HG02588 (cell line): ENCODE data around the gene CYBA.
A peak's percentile ranks its signal among the peaks of the same experiment; 100 is the strongest.

Experiments
- ATAC-seq: cut with Tn5 transposase; IDR thresholded peaks from one replicate; pipeline ENCODE4 v1.9.1; 2021; ENCODE audit warnings: mild to moderate bottlenecking, moderate library complexity; ENCODE audit not compliant: unreplicated experiment

Gene CYBA

DNA sequence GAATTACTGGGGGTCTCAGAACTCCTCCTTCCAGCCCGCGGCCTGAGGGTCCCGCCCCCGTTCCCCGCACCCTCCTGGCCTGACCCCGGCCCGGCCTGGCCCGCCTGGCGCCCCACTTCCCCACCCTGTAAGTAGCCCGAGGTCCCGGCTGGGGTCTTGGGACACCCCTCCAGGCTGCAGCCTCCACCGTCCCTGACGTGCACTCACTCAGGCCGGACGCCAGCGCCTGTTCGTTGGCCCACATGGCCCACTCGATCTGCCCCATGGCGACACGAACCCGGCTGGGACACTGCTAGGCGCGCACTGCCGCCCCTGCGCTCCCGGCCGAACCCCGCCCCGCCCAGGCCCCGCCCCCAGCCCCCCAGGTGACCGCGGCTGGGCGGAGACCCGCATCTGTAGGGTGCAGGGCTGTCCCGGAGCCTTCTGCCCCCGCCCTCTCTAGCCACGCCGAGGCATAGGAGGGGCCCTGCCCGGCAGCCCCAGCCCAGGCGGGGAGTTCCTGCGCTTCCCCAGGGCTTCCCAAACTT is at the start of gene CYBA:
Gene CYBA (minus strand): TSS at position 305 of the 527 bp plus-strand sequence. CDS start 40 bp downstream, at position 265.
- peak; percentile 66 for ATAC-seq

DNA sequence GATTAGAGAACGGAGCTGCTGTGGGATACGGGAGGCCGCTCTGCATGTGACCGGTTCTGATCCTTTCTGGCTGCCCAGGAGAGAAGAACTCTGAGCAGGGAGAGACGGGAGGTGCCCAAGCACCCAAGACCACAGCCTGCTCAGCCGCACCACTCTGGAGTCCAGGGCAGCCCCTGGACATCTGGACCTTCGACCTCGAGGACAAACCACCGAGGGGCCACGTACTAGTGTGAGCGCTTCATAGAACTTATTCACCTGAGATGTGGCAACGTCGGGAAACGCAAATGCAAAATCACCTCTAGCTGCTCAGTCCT is 49.4 kb upstream of the CYBA start:
- ATAC-seq = no peak

DNA sequence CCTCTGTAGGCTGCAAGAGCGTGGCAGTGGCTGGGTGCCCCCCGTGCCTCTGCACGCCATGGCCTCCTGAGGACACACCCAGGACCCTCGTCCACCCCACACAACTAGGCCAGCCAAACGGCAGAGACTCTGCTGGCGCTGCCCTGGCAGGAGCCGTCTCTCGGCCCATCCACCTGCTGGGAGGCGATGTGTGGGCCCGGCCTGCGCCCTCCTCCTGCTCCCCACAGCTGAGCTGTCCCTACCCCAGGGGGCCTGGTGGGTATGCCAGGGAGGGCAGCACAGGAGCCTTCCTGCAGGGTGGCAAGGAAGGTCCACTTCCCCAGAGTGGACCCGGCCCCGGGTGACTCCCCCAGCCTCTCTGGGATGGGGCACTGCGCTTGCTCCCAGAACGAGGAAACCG is 48.3 kb upstream of the CYBA start:
- ATAC-seq = no peak

DNA sequence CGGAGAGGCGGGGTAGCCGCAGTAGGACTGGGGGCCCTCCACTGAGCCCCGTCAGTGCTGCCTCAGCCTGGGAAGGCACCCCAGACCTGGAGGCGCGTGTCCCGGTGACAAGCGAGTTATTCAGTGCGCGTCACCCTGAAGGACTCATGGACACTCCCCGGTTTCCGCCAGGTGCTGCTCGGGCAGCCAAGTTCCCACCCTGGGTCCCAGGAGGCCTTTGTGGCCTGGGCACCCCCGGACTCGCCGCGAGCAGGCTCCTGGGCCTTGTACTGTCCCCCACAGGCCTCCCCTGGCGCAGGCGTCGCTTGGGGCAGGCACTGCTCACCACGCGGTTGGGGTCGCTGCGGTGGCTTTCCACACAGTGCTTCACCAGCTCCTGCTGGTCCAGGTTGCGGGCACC is 47.8 kb upstream of the CYBA start:
- no peak for ATAC-seq

DNA sequence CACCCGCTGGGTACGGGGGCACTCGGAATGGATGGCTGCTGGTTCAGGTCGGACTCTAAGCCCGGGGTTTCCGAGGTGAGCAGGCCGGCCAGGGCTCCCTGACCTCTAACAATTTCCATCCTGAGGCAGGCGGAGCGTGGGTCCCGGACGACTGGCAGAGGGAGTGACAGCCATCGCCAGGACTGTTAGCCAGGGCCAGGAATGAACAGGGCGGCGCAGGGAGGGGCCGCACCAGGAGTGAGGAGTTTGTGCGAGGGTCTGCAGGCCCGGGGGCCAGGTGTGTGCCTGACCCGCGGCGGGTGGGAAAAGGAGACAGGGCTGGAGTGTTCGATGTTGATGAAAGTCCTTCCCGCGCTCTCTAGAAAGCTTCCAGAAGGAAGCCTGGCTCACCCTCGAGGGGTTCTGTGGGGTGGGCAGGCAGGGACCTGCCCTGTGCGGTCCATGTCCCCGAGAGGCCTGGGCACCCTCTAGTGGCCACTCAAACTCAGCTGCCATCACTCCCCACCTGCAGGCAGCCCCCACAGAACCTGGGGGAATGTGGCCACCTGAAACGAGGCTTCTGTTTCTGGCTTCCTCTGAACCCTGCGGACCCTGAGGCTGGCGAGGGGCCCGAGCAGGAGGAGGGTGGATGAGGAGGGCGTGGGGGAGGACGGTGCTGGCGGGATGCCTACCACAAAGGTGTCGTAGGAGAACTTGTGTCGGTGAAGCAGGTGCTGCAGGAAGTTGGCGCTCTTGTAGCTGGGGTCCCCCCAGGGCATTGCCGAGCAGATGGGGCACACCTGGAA is 47.2 kb upstream of the CYBA start:
- ATAC-seq = no peak

DNA sequence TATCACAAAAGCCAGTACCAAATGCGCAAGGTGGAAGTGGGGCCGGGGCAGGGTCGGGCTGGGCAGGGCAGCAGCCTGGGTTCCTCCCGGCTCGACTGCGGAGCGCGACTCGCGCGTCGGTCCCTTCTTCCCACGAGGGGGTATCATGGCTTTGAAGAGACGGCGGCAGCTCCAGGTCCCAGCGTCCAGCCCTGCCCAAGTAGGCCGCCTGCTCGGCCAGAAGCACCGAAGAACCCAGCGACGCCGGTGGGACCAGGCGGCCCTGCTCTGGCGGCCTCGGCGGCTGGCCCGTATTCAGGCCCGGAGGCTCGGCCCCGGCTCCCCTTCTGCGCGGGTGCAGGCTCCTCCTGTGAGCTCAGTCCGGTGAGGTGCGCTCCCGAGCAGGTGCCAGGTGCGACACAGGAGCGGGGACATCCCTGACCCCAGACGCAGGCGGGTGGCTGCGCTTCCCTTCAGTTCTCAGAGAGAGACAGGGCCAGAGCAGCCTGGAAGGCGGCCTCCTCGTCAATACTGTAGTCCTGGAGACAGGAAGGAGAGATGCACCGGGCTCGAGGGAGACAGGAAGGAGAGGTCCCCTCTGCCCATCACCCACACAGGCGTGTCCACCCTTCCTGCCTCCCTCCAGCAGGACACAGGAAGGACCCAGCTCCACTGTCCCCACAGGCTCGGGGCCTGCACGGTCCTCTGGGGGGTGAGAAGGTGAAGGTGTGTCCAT is 46.4 kb upstream of the CYBA start:
- no peak for ATAC-seq

DNA sequence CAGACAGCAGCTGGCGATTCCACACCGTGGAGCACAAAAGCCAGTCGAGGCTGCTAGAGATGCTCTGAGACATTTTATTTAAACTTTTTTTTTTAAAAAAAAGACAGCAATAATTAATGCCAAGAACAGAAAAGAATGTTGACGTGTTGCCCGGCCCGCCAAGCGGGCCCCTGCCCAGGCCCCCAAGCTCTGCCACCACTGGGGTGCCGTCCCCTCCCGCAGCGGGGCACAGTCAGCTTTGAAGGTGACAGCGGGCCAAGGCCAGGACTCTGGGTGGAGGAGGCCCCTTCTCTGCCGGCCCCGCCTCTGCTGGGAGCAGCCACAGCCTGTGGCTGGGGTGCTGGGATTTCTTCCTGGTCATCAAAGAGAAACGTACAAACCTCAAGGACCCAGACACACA is 45.6 kb upstream of the CYBA start:
- ATAC-seq = no peak

DNA sequence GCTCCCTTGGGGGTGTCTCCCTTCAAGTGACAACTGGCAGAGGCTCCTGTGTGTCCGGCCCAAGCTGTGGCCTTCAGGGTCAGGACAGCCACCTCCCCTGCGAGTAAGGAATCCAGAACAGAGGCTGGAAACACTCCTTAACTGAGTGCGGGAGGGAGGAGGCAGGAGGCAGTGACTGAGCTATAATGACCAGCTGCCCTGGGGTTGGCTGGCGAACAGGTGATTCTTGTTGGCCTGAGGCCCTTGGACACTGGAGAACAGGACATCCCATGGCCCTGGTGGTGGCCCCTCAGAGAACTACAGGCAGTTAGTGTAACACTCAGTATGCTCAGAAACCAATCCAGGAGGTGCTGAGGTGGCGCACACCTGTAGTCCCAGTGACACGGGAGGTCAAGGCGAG is 44.9 kb upstream of the CYBA start:
- no peak for ATAC-seq

DNA sequence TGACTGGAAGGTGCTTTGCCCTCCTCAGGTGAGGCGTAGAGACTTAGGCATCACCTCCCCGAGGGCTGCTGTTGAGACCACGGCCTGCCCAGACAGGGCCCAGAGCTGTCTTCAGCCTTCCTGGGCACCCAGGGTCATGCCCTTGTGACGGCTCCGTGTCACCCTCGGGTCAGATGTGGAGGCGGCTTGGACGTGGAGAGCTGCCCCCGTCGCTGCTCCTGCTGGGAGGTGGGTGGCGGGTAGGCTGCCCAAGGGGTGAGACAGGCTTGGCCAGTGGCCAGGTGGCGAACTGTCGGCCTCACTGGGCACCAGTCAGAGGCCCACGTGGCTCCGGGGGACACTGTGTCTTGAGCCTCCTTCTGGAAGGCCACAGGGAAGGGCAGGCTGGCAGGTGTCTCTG is 44.4 kb upstream of the CYBA start:
- ATAC-seq = no peak

DNA sequence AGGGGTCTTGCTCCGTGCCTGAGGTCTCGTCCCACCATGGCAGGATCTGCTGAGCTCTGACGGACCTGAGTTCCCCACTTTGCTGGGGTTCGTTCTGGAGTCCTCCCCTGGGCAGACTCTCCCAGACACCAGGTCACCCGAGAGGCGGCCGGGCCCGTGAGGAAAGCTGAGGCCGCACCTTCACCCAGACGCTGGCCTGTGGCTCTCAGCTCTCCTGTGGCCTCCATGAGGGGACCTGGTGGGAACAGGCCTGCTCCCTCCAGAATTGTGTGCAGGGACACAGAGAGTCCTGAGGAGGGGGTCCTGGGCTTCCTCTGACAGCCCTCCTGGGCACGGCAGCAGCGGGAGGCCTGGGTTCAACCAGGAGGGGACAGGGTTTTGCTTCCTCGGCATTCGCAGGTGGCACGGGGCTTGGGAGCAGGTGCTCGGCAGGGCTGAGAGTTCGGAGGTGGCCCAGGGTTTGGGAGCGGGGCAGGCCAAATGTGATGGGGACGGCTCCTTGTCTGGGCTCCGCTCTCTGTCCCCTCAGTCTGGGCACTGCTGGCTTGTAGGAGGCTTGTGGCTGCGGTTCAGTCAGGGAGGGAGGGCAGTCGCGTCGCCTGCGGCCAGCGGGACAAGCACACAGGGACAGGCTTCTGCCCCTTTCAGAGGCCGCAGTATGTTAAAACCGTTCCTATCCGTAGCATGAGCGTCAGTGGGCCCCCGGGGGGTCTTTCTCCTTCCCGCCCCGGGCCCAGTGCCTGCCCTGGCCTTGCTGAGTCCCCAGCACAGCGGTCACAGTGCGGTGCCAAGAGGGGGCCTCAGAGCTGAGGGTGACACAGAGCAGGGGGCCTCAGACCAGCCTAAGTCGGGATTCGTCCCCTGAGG is 43.6 kb upstream of the CYBA start:
- no peak for ATAC-seq

DNA sequence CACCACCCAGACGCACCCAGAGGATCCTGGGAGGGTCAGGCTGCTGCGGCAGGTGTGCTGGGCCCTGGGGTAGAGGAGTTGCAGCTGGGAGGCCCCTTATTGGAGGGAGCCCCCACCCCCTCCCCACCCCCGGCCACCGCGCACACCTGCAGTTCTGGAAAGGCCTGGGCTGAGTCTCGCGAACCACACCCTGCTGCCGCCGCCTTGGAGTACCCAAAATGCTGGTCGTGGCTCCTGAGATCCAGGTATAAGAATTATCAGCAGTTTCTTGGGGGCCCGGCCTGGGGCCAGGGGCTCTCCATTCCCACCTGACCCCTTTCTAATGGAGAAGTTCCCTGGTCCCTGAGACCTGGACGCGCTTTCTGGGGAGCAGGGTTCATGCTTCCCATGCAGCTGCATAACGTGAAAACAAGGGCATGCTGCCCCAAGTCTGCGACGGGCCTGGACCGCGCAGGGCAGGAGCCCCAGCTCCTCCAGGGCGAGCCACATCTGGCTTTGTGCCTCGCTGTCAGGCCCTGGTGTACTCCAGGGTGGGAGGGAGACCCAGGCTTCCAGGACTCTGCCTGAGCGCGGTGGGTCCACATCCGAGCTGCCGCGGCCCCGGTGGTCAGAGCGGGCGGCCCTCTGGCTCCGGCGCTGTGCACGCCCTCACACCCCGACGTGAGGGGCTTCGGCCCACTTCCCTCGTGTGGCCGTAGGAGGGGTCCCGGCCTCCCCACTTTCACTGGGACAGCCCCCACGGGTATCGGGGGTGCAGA is 42.7 kb upstream of the CYBA start:
- no peak for ATAC-seq

DNA sequence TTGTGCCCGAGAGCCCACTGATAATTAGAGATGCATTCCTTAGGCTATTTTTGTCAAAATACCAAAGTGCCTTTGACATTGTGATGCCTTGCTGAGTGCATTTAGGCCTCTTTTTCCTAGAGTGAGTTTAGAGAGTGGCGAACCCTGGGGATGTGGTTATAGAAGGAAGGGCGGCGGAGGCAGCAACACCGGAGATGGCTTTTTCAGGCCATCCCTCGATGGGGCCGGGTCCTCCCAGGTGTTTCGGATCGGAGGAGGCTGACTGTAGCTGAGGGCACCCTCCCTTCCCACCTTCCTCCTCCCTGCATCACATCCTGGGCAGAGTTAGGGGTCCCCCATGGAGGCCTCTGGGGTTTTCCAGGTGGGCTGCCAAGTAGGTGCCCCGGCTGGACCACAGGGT is 42.0 kb upstream of the CYBA start:
- ATAC-seq = no peak

DNA sequence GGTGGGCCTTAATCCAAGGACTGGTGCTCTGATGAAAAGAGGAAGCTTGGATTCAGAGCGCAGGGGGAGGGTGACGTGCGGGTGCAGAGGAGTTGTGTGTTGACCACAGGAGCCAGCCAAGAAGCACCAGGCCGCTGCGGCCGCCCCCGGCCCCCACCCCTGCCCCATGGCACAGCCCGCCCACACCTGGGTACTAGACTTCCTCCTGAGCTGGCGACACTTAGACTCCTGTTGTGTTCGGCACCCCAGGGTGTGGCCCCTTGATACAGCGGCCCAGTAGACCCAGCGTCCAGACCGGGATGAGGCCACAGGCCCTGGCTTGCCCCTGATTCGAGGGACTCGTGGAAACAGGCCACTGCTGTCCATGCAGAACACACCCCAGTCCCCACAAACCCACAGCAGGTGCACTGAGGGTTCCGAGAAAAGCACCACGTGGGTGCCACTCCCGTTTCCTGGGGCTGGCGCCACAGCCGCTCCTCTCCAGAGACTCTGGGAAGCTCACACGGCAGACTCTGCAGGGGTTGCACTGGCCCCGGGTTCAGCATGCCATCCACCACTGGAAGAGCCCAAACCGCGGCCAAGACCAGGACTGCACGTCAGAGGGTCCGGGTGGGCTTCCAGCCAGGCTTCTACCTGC is 41.2 kb upstream of the CYBA start:
- no peak for ATAC-seq

DNA sequence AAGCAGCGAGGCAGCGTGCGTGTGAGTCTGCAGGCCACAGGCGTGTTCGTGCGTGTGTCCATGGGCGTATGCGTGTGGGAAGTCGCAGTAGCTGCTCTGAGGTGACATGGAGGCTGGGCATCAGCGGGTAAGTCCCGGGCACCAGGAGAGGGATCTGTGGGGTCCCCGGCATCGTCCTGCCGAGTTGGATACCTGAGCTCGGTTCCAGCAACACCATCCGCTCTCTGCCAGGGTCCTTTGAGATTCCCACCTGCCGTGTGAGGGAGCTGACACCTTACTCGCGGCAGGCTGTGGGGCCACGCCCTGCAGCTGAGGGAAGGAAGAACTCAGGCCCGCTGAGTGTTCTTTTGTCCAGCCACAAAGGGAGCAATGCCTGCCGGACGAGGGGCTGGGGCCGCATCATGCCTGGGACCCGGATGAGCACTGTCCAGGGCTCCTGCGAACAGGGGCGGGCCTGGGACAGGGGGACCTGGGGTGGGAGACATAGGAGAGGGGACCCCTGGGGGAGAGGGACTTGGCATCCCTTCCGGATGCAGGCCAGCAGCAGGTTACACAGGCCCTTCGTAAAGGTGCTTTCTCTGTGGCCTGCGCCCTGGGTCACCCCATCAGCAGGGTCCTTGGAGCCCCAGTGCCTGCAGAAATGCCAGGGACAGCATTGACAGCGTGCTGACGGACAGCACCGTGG is 40.4 kb upstream of the CYBA start:
- no peak for ATAC-seq

DNA sequence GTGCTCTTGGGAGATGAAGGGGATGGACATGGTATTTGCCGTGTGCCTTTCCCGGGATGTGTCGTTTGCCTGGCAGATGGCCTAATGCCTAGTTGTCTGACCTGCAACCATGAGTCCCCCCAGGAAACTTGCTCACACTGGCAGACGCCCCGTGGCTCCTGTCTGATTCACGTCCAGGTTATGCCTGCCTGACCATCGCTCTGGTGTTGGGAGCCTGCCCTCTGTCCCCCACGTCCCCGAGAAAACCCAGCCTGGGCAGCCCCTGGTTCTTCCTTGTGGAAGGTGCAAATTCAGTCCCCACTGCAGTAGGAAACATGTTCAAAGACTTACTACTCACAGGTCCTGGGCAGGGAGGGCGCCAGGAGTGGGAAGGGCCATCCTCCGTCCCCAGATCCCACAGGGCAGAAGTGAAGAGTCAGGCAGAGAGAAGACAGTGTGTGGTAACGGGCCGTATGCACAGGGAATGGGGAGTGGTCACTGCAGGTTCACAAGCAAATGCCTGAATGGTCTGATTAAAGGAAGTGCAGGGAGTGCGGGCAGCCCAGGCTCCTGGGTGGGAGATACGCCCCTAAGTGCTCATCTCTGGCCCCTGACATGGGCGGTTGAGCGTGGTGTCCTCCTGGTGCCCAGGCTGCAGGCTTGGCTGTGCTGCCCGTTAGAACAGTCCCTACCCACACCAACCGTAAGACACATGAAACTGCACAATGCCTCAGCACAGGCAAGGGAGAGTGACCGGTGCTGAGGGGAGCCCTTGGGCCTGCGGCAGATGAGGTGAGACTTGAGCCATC is 39.7 kb upstream of the CYBA start:
- no peak for ATAC-seq

DNA sequence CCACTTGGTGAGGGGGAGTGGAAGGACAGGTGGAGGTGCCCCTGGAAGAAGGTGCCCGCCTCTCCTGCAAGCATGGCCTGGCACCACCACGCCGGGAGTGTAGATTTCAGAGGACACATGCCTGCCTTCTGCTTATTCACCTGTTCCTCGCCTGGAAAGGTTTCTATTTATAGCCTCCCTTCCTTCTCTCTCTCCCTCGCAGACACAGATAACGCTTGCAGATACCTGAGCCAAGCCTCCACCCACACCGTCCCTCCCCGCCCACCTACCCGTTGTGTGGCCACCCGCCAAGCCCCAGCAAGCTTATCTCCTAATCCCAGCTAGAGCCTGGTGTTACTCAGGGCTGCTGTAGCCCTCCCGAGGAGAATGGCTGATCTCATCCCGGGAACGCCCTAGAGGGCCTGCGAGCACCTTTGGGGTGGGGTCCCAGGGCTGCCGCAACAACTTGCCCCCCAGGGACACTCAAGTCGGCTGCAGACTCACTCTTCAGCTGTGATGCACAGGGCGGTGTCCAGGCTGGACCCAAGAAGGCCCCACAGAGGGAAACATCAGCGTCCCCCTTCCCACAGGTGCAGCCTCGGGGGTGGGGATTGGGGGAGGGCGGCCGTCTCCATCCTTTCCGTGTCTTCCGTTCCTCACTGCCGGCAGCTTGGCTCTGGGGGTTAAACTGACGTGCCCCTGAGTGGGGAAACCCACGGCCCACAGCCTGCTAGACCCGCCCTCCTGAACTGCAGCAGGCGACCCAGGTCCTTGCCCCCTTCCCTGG is 37.3 kb upstream of the CYBA start:
- no peak for ATAC-seq

DNA sequence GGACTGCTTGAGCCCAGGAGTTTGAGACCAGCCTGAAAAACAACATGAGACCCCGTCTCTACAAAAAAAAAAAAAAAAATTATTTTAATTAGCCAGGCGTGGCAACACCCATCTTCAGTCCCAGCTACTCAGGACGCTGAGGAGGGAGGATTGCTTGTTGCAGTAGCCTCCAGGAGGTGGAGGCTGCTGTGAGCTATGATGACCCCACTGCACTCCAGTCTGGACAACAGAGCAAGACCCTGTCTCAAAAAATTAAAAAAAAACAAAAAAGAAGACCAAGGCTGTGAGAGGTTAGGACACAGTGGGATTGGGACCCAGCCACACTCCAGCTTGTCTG is 36.8 kb upstream of the CYBA start:
- ATAC-seq = no peak

DNA sequence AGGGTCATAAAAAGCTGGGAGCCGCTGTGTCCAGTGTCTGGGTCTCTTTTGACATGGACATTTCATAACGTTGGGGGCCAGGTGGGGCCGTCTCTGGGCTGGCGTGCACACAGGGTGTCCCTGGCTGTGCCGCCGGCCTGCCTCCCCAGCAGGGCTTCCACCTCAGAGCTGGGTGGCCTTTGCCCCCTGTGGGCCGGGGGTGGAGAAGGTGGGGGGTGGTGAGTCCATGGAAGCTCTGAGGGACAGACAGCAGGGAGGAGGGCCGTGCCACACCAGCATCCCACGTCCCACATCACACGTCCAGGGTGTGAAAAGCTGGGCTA is 36.4 kb upstream of the CYBA start:
- no peak for ATAC-seq
